NCI-H2029 (cell line): Measurements from ENCODE around the gene LRRC75A.
"Not testable (repeated sequence)": the region's sequence is repeated elsewhere in the genome, so short reads cannot be mapped to it uniquely, and the experiment has no call there.

Experiments used
- DNase-seq: peaks from one replicate; lab custom pipeline; 2025; lab: John Stamatoyannopoulos, UW

LRRC75A gene

GRCh38 chr17:16432017-16432416 is 60.0 kb downstream of the LRRC75A start:
- no peak for DNase-seq

GRCh38 chr17:16430650-16431049 is 61.3 kb downstream of the LRRC75A start:
- DNase-seq = no peak

- no peak for DNase-seq
Observed at GRCh38 chr17:16429083-16429482, 62.9 kb downstream of the LRRC75A start.

- DNase-seq = no peak
Observed at GRCh38 chr17:16428098-16428882, 63.7 kb downstream of the LRRC75A start.

- no peak for DNase-seq
Observed at GRCh38 chr17:16427020-16427419, 65.0 kb downstream of the LRRC75A start.

GRCh38 chr17:16425698-16426659 is 66.0 kb downstream of the LRRC75A start:
- DNase-seq = no peak

GRCh38 chr17:16425202-16425601 is 66.8 kb downstream of the LRRC75A start:
- no peak for DNase-seq

- no peak for DNase-seq
Observed at GRCh38 chr17:16423226-16423872, 68.6 kb downstream of the LRRC75A start.

GRCh38 chr17:16422416-16422815 is 69.6 kb downstream of the LRRC75A start:
- DNase-seq = no peak

GRCh38 chr17:16419929-16420271 is 72.1 kb downstream of the LRRC75A start:
- no peak for DNase-seq

GRCh38 chr17:16419074-16419928 is 72.7 kb downstream of the LRRC75A start:
- no peak for DNase-seq

- DNase-seq = no peak
Observed at GRCh38 chr17:16418685-16419068, 73.3 kb downstream of the LRRC75A start.

- DNase-seq = no peak
Observed at GRCh38 chr17:16417896-16418684, 73.9 kb downstream of the LRRC75A start.

GRCh38 chr17:16417399-16417798 is 74.6 kb downstream of the LRRC75A start:
- no peak for DNase-seq

GRCh38 chr17:16415031-16415924 is 76.7 kb downstream of the LRRC75A start, which contains the start of gene TRPV2:
Gene TRPV2 (plus strand): TSS chr17:16415571. CDS start chr17:16417669, 2,098 bp downstream.
- no peak for DNase-seq

- no peak for DNase-seq
Observed at GRCh38 chr17:16407911-16408588, 83.9 kb downstream of the LRRC75A start.

GRCh38 chr17:16406742-16407674 is 85.0 kb downstream of the LRRC75A start:
- DNase-seq = no peak

GRCh38 chr17:16403847-16404246 is 88.1 kb downstream of the LRRC75A start:
- DNase-seq = not testable (repeated sequence)
